ENCODE results near the gene RIMS4.

The RIMS4 gene

GRCh38 chr20:44814937-44815336, 4.6 kb upstream of the RIMS4 start:
- H2AFZ ChIP-seq (ENCODE audit: insufficient read depth, low read length, poor library complexity): no peak overlapping the region
- H3K23ac ChIP-seq (ENCODE audit: low read length): no peak overlapping the region
- no peak overlapping the region for H3K27ac ChIP-seq (ENCODE audit: low read depth, low read length)
- no peak for DNase-seq
- no peak overlapping the region for H4K12ac ChIP-seq (ENCODE audit: low read depth, low read length)
- H3K4ac ChIP-seq (ENCODE audit: low read depth, low read length): no peak overlapping the region
- H2AK5ac ChIP-seq (ENCODE audit: low read length): no peak overlapping the region
- H3K36me3 ChIP-seq (ENCODE audit: control insufficient read depth in 1 of 2, insufficient read depth in 2 of 2, low read length in 2 of 2): no peaks in the 10 kb centered on the region
- H3K4me1 ChIP-seq (ENCODE audit: control insufficient read depth in 1 of 2, insufficient read depth in 2 of 2, low read length in 2 of 2): peaks cover 0 to 2% of the 10 kb centered on the region in 2 experiments
- no peak overlapping the region for H4K91ac ChIP-seq (ENCODE audit: low read depth, low read length)
- WGBS (ENCODE audit: extremely low coverage, insufficient coverage, insufficient read length): no CpG with 5 or more reads among the region's 5 CpGs
- H3K79me1 ChIP-seq (ENCODE audit: low read length): no peaks in the 10 kb centered on the region
- H3K27me3 ChIP-seq (ENCODE audit: insufficient read depth, low read length): peaks cover 17% of the 10 kb centered on the region
- H4K8ac ChIP-seq (ENCODE audit: low read depth, low read length): no peak overlapping the region
- H3K9me3 ChIP-seq (ENCODE audit: insufficient read depth, low read depth, low read length): peaks cover 8% of the 10 kb centered on the region
- H2BK12ac ChIP-seq (ENCODE audit: low read length): no peak overlapping the region
- H3K79me2 ChIP-seq (ENCODE audit: control insufficient read depth, insufficient read depth, low read length, poor library complexity): no peaks in the 10 kb centered on the region
- H2BK120ac ChIP-seq (ENCODE audit: insufficient read depth, low read length, poor library complexity): no peak overlapping the region
- no peak overlapping the region for H3K14ac ChIP-seq (ENCODE audit: low read length)
- H3K18ac ChIP-seq (ENCODE audit: low read length): no peak overlapping the region
- no peak overlapping the region for H3K9ac ChIP-seq (ENCODE audit: low read length)
- no peak overlapping the region for H3K4me2 ChIP-seq (ENCODE audit: low read length)
- H3K4me3 ChIP-seq (ENCODE audit: low read depth, low read length): no peak overlapping the region
- no peak overlapping the region for H2BK5ac ChIP-seq (ENCODE audit: low read depth, low read length, poor library complexity)

- H4K91ac ChIP-seq (ENCODE audit: low read depth, low read length): no peak overlapping the region
- no peak overlapping the region for H2BK12ac ChIP-seq (ENCODE audit: low read length)
- no peak for DNase-seq
- H3K36me3 ChIP-seq (ENCODE audit: control insufficient read depth in 1 of 2, insufficient read depth in 2 of 2, low read length in 2 of 2): no peaks in the 10 kb centered on the region
- no peak overlapping the region for H3K9ac ChIP-seq (ENCODE audit: low read length)
- H3K4ac ChIP-seq (ENCODE audit: low read depth, low read length): no peak overlapping the region
- peaks cover 8% of the 10 kb centered on the region for H3K9me3 ChIP-seq (ENCODE audit: insufficient read depth, low read depth, low read length)
- no peaks in the 10 kb centered on the region for H3K79me1 ChIP-seq (ENCODE audit: low read length)
- H2BK120ac ChIP-seq (ENCODE audit: insufficient read depth, low read length, poor library complexity): no peak overlapping the region
- no CpG with 5 or more reads among the region's 15 CpGs for WGBS (ENCODE audit: extremely low coverage, insufficient coverage, insufficient read length)
- no peak overlapping the region for H2BK5ac ChIP-seq (ENCODE audit: low read depth, low read length, poor library complexity)
- H3K23ac ChIP-seq (ENCODE audit: low read length): peak overlapping the region; percentile 67
- H4K12ac ChIP-seq (ENCODE audit: low read depth, low read length): no peak overlapping the region
- no peak overlapping the region for H4K8ac ChIP-seq (ENCODE audit: low read depth, low read length)
- no peak overlapping the region for H3K4me2 ChIP-seq (ENCODE audit: low read length)
- peaks cover 35% of the 10 kb centered on the region for H3K27me3 ChIP-seq (ENCODE audit: insufficient read depth, low read length)
- no peak overlapping the region for H3K4me3 ChIP-seq (ENCODE audit: low read depth, low read length)
- H3K79me2 ChIP-seq (ENCODE audit: control insufficient read depth, insufficient read depth, low read length, poor library complexity): no peaks in the 10 kb centered on the region
- H3K27ac ChIP-seq (ENCODE audit: low read depth, low read length): no peak overlapping the region
- H3K4me1 ChIP-seq (ENCODE audit: control insufficient read depth in 1 of 2, insufficient read depth in 2 of 2, low read length in 2 of 2): peaks cover 2 to 4% of the 10 kb centered on the region in 2 experiments
- no peak overlapping the region for H2AK5ac ChIP-seq (ENCODE audit: low read length)
- no peak overlapping the region for H2AFZ ChIP-seq (ENCODE audit: insufficient read depth, low read length, poor library complexity)
- no peak overlapping the region for H3K18ac ChIP-seq (ENCODE audit: low read length)
- no peak overlapping the region for H3K14ac ChIP-seq (ENCODE audit: low read length)
These were observed 872 bp upstream of the RIMS4 start for GRCh38 chr20:44811150-44811685.

- Histone ChIP-seq H2BK12ac (ENCODE audit: low read length) (no peak overlapping the region), H3K9me3 (ENCODE audit: insufficient read depth, low read depth, low read length) (peaks cover 8% of the 10 kb centered on the region), H2AK5ac (ENCODE audit: low read length) (no peak overlapping the region), H4K8ac (ENCODE audit: low read depth, low read length) (no peak overlapping the region), H3K27ac (ENCODE audit: low read depth, low read length) (no peak overlapping the region), H2BK120ac (ENCODE audit: insufficient read depth, low read length, poor library complexity) (no peak overlapping the region), H2BK5ac (ENCODE audit: low read depth, low read length, poor library complexity) (no peak overlapping the region), H3K4ac (ENCODE audit: low read depth, low read length) (no peak overlapping the region), H3K79me1 (ENCODE audit: low read length) (no peaks in the 10 kb centered on the region), H3K23ac (ENCODE audit: low read length) (no peak overlapping the region), H4K91ac (ENCODE audit: low read depth, low read length) (no peak overlapping the region), H3K4me1 (ENCODE audit: control insufficient read depth in 1 of 2, insufficient read depth in 2 of 2, low read length in 2 of 2) (peaks cover 2 to 4% of the 10 kb centered on the region in 2 experiments), H3K27me3 (ENCODE audit: insufficient read depth, low read length) (peaks cover 35% of the 10 kb centered on the region), H4K12ac (ENCODE audit: low read depth, low read length) (no peak overlapping the region), H3K9ac (ENCODE audit: low read length) (no peak overlapping the region), H3K4me2 (ENCODE audit: low read length) (peak overlapping the region; percentile 63), H3K36me3 (ENCODE audit: control insufficient read depth in 1 of 2, insufficient read depth in 2 of 2, low read length in 2 of 2) (no peaks in the 10 kb centered on the region), H3K4me3 (ENCODE audit: low read depth, low read length) (no peak overlapping the region), H3K14ac (ENCODE audit: low read length) (no peak overlapping the region), H3K79me2 (ENCODE audit: control insufficient read depth, insufficient read depth, low read length, poor library complexity) (no peaks in the 10 kb centered on the region), H2AFZ (ENCODE audit: insufficient read depth, low read length, poor library complexity) (no peak overlapping the region), H3K18ac (ENCODE audit: low read length) (no peak overlapping the region)
- DNase-seq: no peak
- WGBS (ENCODE audit: extremely low coverage, insufficient coverage, insufficient read length): no CpG with 5 or more reads among the region's 49 CpGs
These were observed 320 bp downstream of the RIMS4 start for GRCh38 chr20:44810061-44810390.

- H3K79me1 ChIP-seq (ENCODE audit: low read length): no peaks in the 10 kb centered on the region
- no peak overlapping the region for H2AK5ac ChIP-seq (ENCODE audit: low read length)
- no peaks in the 10 kb centered on the region for H3K36me3 ChIP-seq (ENCODE audit: control insufficient read depth in 1 of 2, insufficient read depth in 2 of 2, low read length in 2 of 2)
- no CpG with 5 or more reads among the region's 34 CpGs for WGBS (ENCODE audit: extremely low coverage, insufficient coverage, insufficient read length)
- no peak overlapping the region for H4K91ac ChIP-seq (ENCODE audit: low read depth, low read length)
- no peak overlapping the region for H3K4me3 ChIP-seq (ENCODE audit: low read depth, low read length)
- H3K27ac ChIP-seq (ENCODE audit: low read depth, low read length): no peak overlapping the region
- no peak overlapping the region for H2AFZ ChIP-seq (ENCODE audit: insufficient read depth, low read length, poor library complexity)
- peaks cover 8% of the 10 kb centered on the region for H3K9me3 ChIP-seq (ENCODE audit: insufficient read depth, low read depth, low read length)
- H2BK12ac ChIP-seq (ENCODE audit: low read length): no peak overlapping the region
- no peak overlapping the region for H3K23ac ChIP-seq (ENCODE audit: low read length)
- no peak overlapping the region for H2BK5ac ChIP-seq (ENCODE audit: low read depth, low read length, poor library complexity)
- peaks cover 35% of the 10 kb centered on the region for H3K27me3 ChIP-seq (ENCODE audit: insufficient read depth, low read length)
- H3K14ac ChIP-seq (ENCODE audit: low read length): no peak overlapping the region
- no peak overlapping the region for H3K4ac ChIP-seq (ENCODE audit: low read depth, low read length)
- H3K4me2 ChIP-seq (ENCODE audit: low read length): peak overlapping the region; percentile 63
- H3K9ac ChIP-seq (ENCODE audit: low read length): no peak overlapping the region
- H4K12ac ChIP-seq (ENCODE audit: low read depth, low read length): no peak overlapping the region
- no peak overlapping the region for H4K8ac ChIP-seq (ENCODE audit: low read depth, low read length)
- H3K79me2 ChIP-seq (ENCODE audit: control insufficient read depth, insufficient read depth, low read length, poor library complexity): no peaks in the 10 kb centered on the region
- no peak overlapping the region for H3K18ac ChIP-seq (ENCODE audit: low read length)
- no peak overlapping the region for H2BK120ac ChIP-seq (ENCODE audit: insufficient read depth, low read length, poor library complexity)
- H3K4me1 ChIP-seq (ENCODE audit: control insufficient read depth in 1 of 2, insufficient read depth in 2 of 2, low read length in 2 of 2): peaks cover 2 to 4% of the 10 kb centered on the region in 2 experiments
- DNase-seq: no peak
These were observed 826 bp downstream of the RIMS4 start for GRCh38 chr20:44809380-44810060.

Data from trophoblast cell (in vitro differentiated cells and primary cell).